Superior temporal gyrus (tissue), 1 donor: ENCODE measurements around the gene PSMD10.
A peak's percentile ranks its signal among the peaks of the same experiment; 100 is the strongest.

Experiments
- DNase-seq: peaks from one replicate; pipeline ENCODE4 v3.0.0-alpha.2; 2016; ENCODE audit errors: extremely low spot score

PSMD10 gene

GRCh38 chrX:108091264-108091877, at the start of gene PSMD10, which contains the start of gene ATG4A:
TSS of gene PSMD10 (minus strand) at chrX:108091542. CDS start at chrX:108091520, 22 bp downstream.
TSS of gene ATG4A (plus strand) at chrX:108091778. CDS start at chrX:108091827, 49 bp downstream.
- peak; percentile 93 for DNase-seq

- no peak for DNase-seq
Observed at GRCh38 chrX:108138814-108139702, 47.7 kb upstream of the PSMD10 start.

- DNase-seq, result no peak
Observed at GRCh38 chrX:108134724-108135123, 43.4 kb upstream of the PSMD10 start.

GRCh38 chrX:108132876-108133275, 41.5 kb upstream of the PSMD10 start:
- no peak for DNase-seq

GRCh38 chrX:108132034-108132433, 40.7 kb upstream of the PSMD10 start:
- no peak for DNase-seq

- DNase-seq, result no peak
Observed at GRCh38 chrX:108131471-108131870, 40.1 kb upstream of the PSMD10 start.

GRCh38 chrX:108130889-108131288, 39.5 kb upstream of the PSMD10 start:
- no peak for DNase-seq

- no peak for DNase-seq
Observed at GRCh38 chrX:108127152-108127551, 35.8 kb upstream of the PSMD10 start.

GRCh38 chrX:108126661-108127060, 35.3 kb upstream of the PSMD10 start:
- no peak for DNase-seq

GRCh38 chrX:108123591-108124366, 32.4 kb upstream of the PSMD10 start:
- DNase-seq, result no peak

- no peak for DNase-seq
Observed at GRCh38 chrX:108122748-108123147, 31.4 kb upstream of the PSMD10 start.

GRCh38 chrX:108121291-108121690, 29.9 kb upstream of the PSMD10 start:
- DNase-seq, result no peak

GRCh38 chrX:108117988-108118387, 26.6 kb upstream of the PSMD10 start:
- DNase-seq, result no peak

- no peak for DNase-seq
Observed at GRCh38 chrX:108114541-108114940, 23.2 kb upstream of the PSMD10 start.

- DNase-seq, result no peak
Observed at GRCh38 chrX:108105473-108105872, 14.1 kb upstream of the PSMD10 start.

- DNase-seq, result no peak
Observed at GRCh38 chrX:108097380-108097779, 6.0 kb upstream of the PSMD10 start.

- no peak for DNase-seq
Observed at GRCh38 chrX:108091878-108092291, 543 bp upstream of the PSMD10 start.

- peak; percentile 6 for DNase-seq
Observed at GRCh38 chrX:108090491-108091263, 665 bp downstream of the PSMD10 start.

GRCh38 chrX:108088511-108088910, 2.8 kb downstream of the PSMD10 start:
- no peak for DNase-seq

GRCh38 chrX:108087792-108088191, 3.5 kb downstream of the PSMD10 start:
- DNase-seq, result no peak

GRCh38 chrX:108081110-108081509, 10.2 kb downstream of the PSMD10 start:
- DNase-seq, result no peak
